Activated B cell treated with CpG ODN at 0.5 μM for 24 hours (primary cell): ENCODE data around the gene IL36B. TPM values are rescaled to one million over a fixed set of nuclear protein-coding genes. Genes with fewer than 3 reads are reported as not detected.

Source experiments
- ATAC-seq: fragments of 200-7000 bp; cut with Tn5 transposase; one replicate; pipeline ENCODE4 v1.10.0; 2021; ENCODE audit warnings: low read depth, mild to moderate bottlenecking, moderate library complexity
- CTCF ChIA-PET: fragments of 350-600 bp; sonication (Branson Sonifier 250); formaldehyde crosslinking; loops from one replicate; lab custom pipeline; 2021; ENCODE audit warnings: antibody characterized with exemption; lab: Charles Lee
- POLR2A ChIA-PET: fragments of 350-600 bp; sonication (Branson Sonifier 250); formaldehyde crosslinking; loops from one replicate; lab custom pipeline; 2021; ENCODE audit warnings: antibody characterized with exemption; lab: Charles Lee
- DNase-seq: peaks from one replicate; pipeline ENCODE4 v3.0.0; 2022
- H3K27ac Mint-ChIP-seq: one replicate; pipeline ENCODE4 v1.8.0; 2020; ENCODE audit warnings: mixed read lengths
- H3K27me3 Mint-ChIP-seq: one replicate; pipeline ENCODE4 v1.8.0; 2021; ENCODE audit warnings: mixed read lengths
- H3K36me3 Mint-ChIP-seq: one replicate; pipeline ENCODE4 v1.8.0; 2021; ENCODE audit warnings: low read depth, mixed read lengths
- H3K4me1 Mint-ChIP-seq: one replicate; pipeline ENCODE4 v1.8.0; 2021; ENCODE audit warnings: mixed read lengths
- H3K4me3 Mint-ChIP-seq: one replicate; pipeline ENCODE4 v1.8.0; 2020; ENCODE audit warnings: mild to moderate bottlenecking, mixed read lengths
- H3K9me3 Mint-ChIP-seq: one replicate; pipeline ENCODE4 v1.8.0; 2020; ENCODE audit warnings: mixed read lengths
- CTCF ChIP-seq: fragments of 200-600 bp; IDR thresholded peaks from one replicate; pipeline ENCODE4 v1.8.0; 2022; ENCODE audit warnings: antibody characterized with exemption, mild to moderate bottlenecking
- intact Hi-C: fragments of 100-400 bp; cut with micrococcal nuclease; formaldehyde crosslinking; loops from one replicate; pipeline ENCODE4 v1.15.1; 2024
- total RNA-seq: library from RNA; stranded (reverse); gene quantifications from 2 replicates; pipeline ENCODE4 v1.2.3, GENCODE V29; 2022

IL36B gene
- total RNA-seq, 1 donor from 2014 or later: not detected

GRCh38 chr2:113088213-113088992 lies 35.7 kb upstream of the IL36B start:
- H3K36me3 Mint-ChIP-seq: no peaks in the 10 kb centered on the region
- H3K9me3 Mint-ChIP-seq: no peaks in the 10 kb centered on the region
- intact Hi-C loops: no loop called here
- ChIA-PET CTCF (interaction anchor here (1.0 kb wide), 1 partner anchor 9 kb away, joined by 5 read pairs; no protein-coding TSS in a partner anchor), POLR2A (no interaction called here)
- no peak overlapping the region for H3K27ac Mint-ChIP-seq
- TF ChIP-seq CTCF: no peak
- no peaks in the 10 kb centered on the region for H3K4me1 Mint-ChIP-seq
- DNase-seq: no peak
- H3K27me3 Mint-ChIP-seq: no peaks in the 10 kb centered on the region
- no peak for ATAC-seq
- H3K4me3 Mint-ChIP-seq: no peak overlapping the region

GRCh38 chr2:113085542-113085941 lies 32.9 kb upstream of the IL36B start:
- Mint-ChIP-seq H3K36me3 (no peaks in the 10 kb centered on the region), H3K27ac (no peak overlapping the region)
- intact Hi-C loops: no loop called here

GRCh38 chr2:113084249-113085000 lies 31.8 kb upstream of the IL36B start:
- no peak overlapping the region for H3K4me3 Mint-ChIP-seq
- POLR2A ChIA-PET: no interaction called here
- no peaks in the 10 kb centered on the region for H3K36me3 Mint-ChIP-seq
- H3K4me1 Mint-ChIP-seq: no peaks in the 10 kb centered on the region
- no peaks in the 10 kb centered on the region for H3K9me3 Mint-ChIP-seq
- TF ChIP-seq CTCF: no peak
- DNase-seq: no peak
- peak; percentile 47 for ATAC-seq
- CTCF ChIA-PET: interaction anchor here (6.5 kb wide), 1 partner anchor 53 kb away, joined by 71 read pairs; no protein-coding TSS in a partner anchor
- H3K27me3 Mint-ChIP-seq: peaks cover 6% of the 10 kb centered on the region
- intact Hi-C loops: loop anchor here (5.0 kb wide), 1 partner anchor 38 kb away; no protein-coding TSS in a partner anchor
- no peak overlapping the region for H3K27ac Mint-ChIP-seq

More at GRCh38 chr2:113085542-113085941, 32.9 kb upstream of the IL36B start:
- Mint-ChIP-seq H3K9me3 (no peaks in the 10 kb centered on the region), H3K4me3 (no peak overlapping the region), H3K27me3 (no peaks in the 10 kb centered on the region), H3K4me1 (no peaks in the 10 kb centered on the region)
- TF ChIP-seq CTCF: no peak
- ATAC-seq (no peak), DNase-seq (no peak)
- ChIA-PET POLR2A (no interaction called here), CTCF (interaction anchor here (6.5 kb wide), 1 partner anchor 52 kb away, joined by 71 read pairs; no protein-coding TSS in a partner anchor)

GRCh38 chr2:113083296-113083695 lies 30.6 kb upstream of the IL36B start:
- Mint-ChIP-seq H3K36me3 (no peaks in the 10 kb centered on the region), H3K9me3 (no peaks in the 10 kb centered on the region), H3K4me3 (no peak overlapping the region), H3K27me3 (peaks cover 10% of the 10 kb centered on the region), H3K4me1 (no peaks in the 10 kb centered on the region), H3K27ac (no peak overlapping the region)
- CTCF ChIA-PET: interaction anchor here (1.5 to 6.5 kb wide), 2 partner anchors 55 to 116 kb away, joined by 5 to 71 read pairs; no protein-coding TSS in a partner anchor
- no peak for DNase-seq
- peak; percentile 14 for ATAC-seq
- intact Hi-C loops: loop anchor here (5.0 kb wide), 1 partner anchor 39 kb away; no protein-coding TSS in a partner anchor
- POLR2A ChIA-PET: no interaction called here
- TF ChIP-seq CTCF: no peak
